Left ventricle myocardium inferior (tissue), 1 donor: ENCODE results near the gene BNC2. TPM values are rescaled to one million over a fixed set of nuclear protein-coding genes. Genes with fewer than 3 reads are reported as not detected.
A peak's percentile ranks its signal among the peaks of the same experiment; 100 is the strongest.

Experiments used
- DNase-seq: peaks from one replicate; pipeline ENCODE4 v3.0.0-alpha.2; 2020
- H3K27ac ChIP-seq: fragments of 200-600 bp; replicated peaks from 2 replicates; pipeline ENCODE4 v1.8.0; 2021
- H3K27me3 ChIP-seq: fragments of 200-600 bp; 2 replicates; pipeline ENCODE4 v1.8.0; 2021; ENCODE audit warnings: low read depth
- H3K36me3 ChIP-seq: fragments of 200-600 bp; 2 replicates; pipeline ENCODE4 v1.8.0; 2021
- H3K4me1 ChIP-seq: fragments of 200-600 bp; 2 replicates; pipeline ENCODE4 v1.8.0; 2021
- H3K4me3 ChIP-seq: fragments of 200-600 bp; 2 replicates; pipeline ENCODE4 v1.8.0; 2021; ENCODE audit warnings: mild to moderate bottlenecking, moderate library complexity
- H3K9me3 ChIP-seq: fragments of 200-600 bp; replicated peaks from 2 replicates; pipeline ENCODE4 v1.8.0; 2021
- CTCF ChIP-seq: fragments of 200-600 bp; IDR thresholded peaks from 2 replicates; pipeline ENCODE4 v1.8.0; 2021; ENCODE audit warnings: antibody characterized with exemption, mild to moderate bottlenecking, borderline replicate concordance
- intact Hi-C: fragments of 100-400 bp; cut with micrococcal nuclease; formaldehyde crosslinking; loops from one replicate; pipeline ENCODE4 v1.11.0; 2022
- total RNA-seq: library from RNA; stranded (reverse); fragmentation: NEBNext Ultra II Directional; extraction: Animal tissue kit (Norgen Biotek cat#: 25700); gene quantifications from one replicate; pipeline ENCODE4 v1.2.1, GENCODE V29; 2021
- donor health status: DM: no; HTN: yes; CAD: no; lungs with severe emphysema.

Gene BNC2
- total RNA-seq, 1 donor from 2014 or later = 3.5 TPM

DNA sequence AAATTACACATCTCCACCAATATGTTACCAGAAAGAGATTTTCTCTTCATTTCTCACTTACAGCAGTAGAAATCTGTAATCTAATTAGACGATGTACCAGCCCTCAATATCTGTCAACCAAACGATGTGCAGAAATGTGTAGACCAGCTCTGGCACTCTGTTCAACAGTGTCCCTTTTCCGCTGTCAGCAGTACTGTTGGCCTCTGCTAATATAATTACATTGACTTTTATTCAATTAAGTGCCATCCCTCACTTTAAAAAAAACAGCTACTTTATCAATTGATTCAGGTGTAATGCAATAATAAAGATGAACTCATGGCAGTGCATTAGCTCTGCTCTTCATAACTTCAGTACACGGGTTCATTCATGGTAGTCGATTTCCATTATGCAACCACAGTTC lies 448.4 kb downstream of the BNC2 start:
- no peaks in the 10 kb centered on the region for H3K36me3 ChIP-seq
- no peaks in the 10 kb centered on the region for H3K9me3 ChIP-seq
- intact Hi-C loops = no loop called here
- no peak overlapping the region for H3K27ac ChIP-seq
- no peaks in the 10 kb centered on the region for H3K4me1 ChIP-seq
- TF ChIP-seq CTCF = no peak
- H3K27me3 ChIP-seq = peaks cover 24% of the 10 kb centered on the region
- no peak for DNase-seq
- H3K4me3 ChIP-seq = no peak overlapping the region

DNA sequence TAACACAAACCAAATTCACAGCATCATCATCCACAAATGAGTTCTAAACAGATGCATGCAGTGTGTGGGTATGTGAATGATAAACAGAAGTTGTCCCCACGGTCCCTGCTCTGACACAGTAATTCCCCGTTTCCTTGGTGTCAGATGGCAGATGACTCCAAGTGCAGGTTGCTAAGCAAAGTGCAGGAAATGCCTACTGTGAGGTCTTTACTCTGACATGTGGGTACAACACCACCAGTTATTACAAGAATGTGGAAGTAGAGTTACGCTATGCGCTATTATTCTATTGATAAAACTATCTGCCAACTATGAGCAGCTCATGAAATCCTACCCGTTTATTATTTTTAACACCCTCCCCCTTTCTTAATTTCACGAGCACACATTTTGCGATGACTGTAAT lies 448.9 kb downstream of the BNC2 start:
- DNase-seq = no peak
- Histone ChIP-seq H3K9me3 (no peaks in the 10 kb centered on the region), H3K4me3 (no peak overlapping the region), H3K27ac (no peak overlapping the region), H3K27me3 (peaks cover 24% of the 10 kb centered on the region), H3K4me1 (peaks cover 4% of the 10 kb centered on the region), H3K36me3 (no peaks in the 10 kb centered on the region)
- intact Hi-C loops = no loop called here
- no peak for TF ChIP-seq CTCF

DNA sequence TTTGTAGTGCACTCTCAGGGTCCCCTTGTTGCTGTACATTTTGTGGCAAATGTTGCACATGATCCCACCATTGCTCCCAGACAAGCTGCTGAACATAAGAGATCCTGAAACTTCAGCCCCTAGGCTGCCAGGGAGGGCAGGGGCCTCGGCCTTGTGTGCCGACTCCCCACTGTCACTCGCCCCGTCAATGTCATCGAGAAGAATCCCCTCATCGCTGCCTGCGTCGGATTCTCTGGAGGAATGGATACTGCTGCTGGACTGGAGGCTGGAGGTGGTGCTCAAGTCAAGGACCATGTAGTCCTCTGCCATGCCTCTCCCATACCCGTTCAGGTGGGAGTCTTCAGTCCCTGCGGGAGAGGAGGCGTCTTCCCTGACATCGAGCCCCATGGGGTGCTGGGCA lies 451.3 kb downstream of the BNC2 start:
- intact Hi-C loops = no loop called here
- Histone ChIP-seq H3K9me3 (no peaks in the 10 kb centered on the region), H3K4me1 (peaks cover 10% of the 10 kb centered on the region), H3K27ac (no peak overlapping the region), H3K4me3 (no peak overlapping the region), H3K27me3 (peaks cover 33% of the 10 kb centered on the region), H3K36me3 (no peaks in the 10 kb centered on the region)
- no peak for TF ChIP-seq CTCF
- no peak for DNase-seq

GRCh38 chr9:16418721-16419120 lies 451.7 kb downstream of the BNC2 start:
- H3K4me1 ChIP-seq = peaks cover 14% of the 10 kb centered on the region
- no peak for TF ChIP-seq CTCF
- H3K27ac ChIP-seq = no peak overlapping the region
- peaks cover 37% of the 10 kb centered on the region for H3K27me3 ChIP-seq
- no peak for DNase-seq
- no peaks in the 10 kb centered on the region for H3K36me3 ChIP-seq
- H3K9me3 ChIP-seq = no peaks in the 10 kb centered on the region
- intact Hi-C loops = no loop called here
- no peak overlapping the region for H3K4me3 ChIP-seq

DNA sequence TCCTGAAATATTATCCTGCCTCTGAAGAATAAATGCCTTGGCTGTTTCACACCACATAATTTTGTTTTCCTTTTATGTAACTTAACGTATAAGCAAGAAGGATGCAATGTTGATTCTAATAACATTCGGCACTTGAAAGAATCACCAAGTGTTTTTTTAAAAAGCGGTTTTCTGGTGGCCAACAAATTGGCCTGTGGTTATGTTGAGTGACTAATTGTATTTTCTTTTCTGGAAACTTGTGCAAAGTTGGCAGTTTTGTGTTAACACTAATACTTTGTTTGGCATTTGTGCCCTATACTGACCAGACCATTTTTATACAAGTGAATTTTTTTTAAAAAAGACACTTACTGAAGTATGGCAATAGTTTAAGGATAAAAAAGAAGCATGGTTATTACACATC lies 452.7 kb downstream of the BNC2 start:
- DNase-seq = no peak
- Histone ChIP-seq H3K4me1 (peaks cover 14% of the 10 kb centered on the region), H3K4me3 (no peak overlapping the region), H3K36me3 (no peaks in the 10 kb centered on the region), H3K27me3 (peaks cover 33% of the 10 kb centered on the region), H3K9me3 (no peaks in the 10 kb centered on the region), H3K27ac (peak overlapping the region; percentile 43)
- intact Hi-C loops = no loop called here
- no peak for TF ChIP-seq CTCF

- peaks cover 27% of the 10 kb centered on the region for H3K27me3 ChIP-seq
- no peak for TF ChIP-seq CTCF
- intact Hi-C loops = no loop called here
- no peak overlapping the region for H3K4me3 ChIP-seq
- H3K9me3 ChIP-seq = no peaks in the 10 kb centered on the region
- peak overlapping the region; percentile 43 for H3K27ac ChIP-seq
- peaks cover 14% of the 10 kb centered on the region for H3K4me1 ChIP-seq
- no peak for DNase-seq
- no peaks in the 10 kb centered on the region for H3K36me3 ChIP-seq
Measured at GRCh38 chr9:16417161-16417560, 453.3 kb downstream of the BNC2 start.
